DND-41 (cell line): ENCODE data around the gene ZNF281.

Experiments used
- EZH2 ChIP-seq: IDR thresholded peaks from 3 replicates; pipeline ENCODE4 v1.6.1; 2012; ENCODE audit warnings: borderline replicate concordance, low read depth, mild to moderate bottlenecking, moderate library complexity, low read length, inconsistent platforms; ENCODE audit not compliant: severe bottlenecking
- TF ChIP-seq, protein P1 (sequence below): IDR thresholded peaks from 2 replicates; pipeline ENCODE4 v1.5.1; 2012; ENCODE audit warnings: borderline replicate concordance, low read length, moderate library complexity, mild to moderate bottlenecking; ENCODE audit not compliant: poor library complexity, severe bottlenecking; ENCODE audit errors: extremely low read depth

DNA sequence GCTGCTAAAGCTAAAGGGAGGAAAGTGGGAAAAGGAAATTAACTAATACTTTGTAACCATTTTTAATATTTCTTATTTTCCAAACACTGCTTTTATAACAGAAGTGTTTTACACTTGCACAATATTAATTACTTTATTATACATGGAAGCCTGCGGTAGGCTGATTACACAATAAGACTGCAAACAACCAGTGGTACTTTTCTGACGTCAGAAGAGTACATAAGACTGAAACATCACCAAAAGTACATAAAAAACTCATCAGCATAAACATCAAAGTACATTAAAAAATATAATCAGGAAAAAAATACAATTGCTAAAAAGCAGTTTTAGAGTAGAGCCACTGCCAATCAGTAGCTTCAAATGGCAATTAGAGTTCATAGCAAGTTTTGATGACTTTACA, 4.6 kb downstream of the ZNF281 start:
- TF ChIP-seq, protein P1, sequence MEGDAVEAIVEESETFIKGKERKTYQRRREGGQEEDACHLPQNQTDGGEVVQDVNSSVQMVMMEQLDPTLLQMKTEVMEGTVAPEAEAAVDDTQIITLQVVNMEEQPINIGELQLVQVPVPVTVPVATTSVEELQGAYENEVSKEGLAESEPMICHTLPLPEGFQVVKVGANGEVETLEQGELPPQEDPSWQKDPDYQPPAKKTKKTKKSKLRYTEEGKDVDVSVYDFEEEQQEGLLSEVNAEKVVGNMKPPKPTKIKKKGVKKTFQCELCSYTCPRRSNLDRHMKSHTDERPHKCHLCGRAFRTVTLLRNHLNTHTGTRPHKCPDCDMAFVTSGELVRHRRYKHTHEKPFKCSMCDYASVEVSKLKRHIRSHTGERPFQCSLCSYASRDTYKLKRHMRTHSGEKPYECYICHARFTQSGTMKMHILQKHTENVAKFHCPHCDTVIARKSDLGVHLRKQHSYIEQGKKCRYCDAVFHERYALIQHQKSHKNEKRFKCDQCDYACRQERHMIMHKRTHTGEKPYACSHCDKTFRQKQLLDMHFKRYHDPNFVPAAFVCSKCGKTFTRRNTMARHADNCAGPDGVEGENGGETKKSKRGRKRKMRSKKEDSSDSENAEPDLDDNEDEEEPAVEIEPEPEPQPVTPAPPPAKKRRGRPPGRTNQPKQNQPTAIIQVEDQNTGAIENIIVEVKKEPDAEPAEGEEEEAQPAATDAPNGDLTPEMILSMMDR = no peak
- TF ChIP-seq EZH2 = no peak
